ENCODE data around the gene DLGAP4.

DNA sequence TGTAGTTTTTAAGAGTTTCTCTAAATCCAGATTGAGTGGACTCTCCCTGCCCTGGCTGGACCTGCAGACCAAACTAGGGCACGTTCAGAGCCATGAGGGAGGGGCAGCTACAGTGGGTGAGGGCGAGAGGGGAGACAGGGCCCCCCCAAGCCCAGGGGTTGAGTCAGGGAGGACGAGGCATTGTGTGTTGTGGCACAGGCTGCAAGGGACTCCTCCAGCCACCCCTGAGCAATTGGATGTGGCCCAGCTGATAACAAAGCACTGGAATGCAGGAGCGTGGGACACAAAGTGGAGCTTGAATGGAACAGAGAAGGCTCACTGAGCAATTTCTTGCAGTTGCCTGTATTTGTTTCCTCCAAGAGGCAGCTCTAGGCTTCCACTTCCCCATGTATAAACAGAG is 191.7 kb downstream of the DLGAP4 start:
- TF ChIP-seq ZNF274 (IDR thresholded peaks at IDR 0.05; ENCODE audit: borderline replicate concordance, extremely low read depth, low read length): no peak
- no peak for TF ChIP-seq CTCF (IDR thresholded peaks at IDR 0.05; ENCODE audit: control extremely low read depth in 1 of 3, insufficient read depth in 1 of 3, low read depth in 1 of 3, low read length in 3 of 3)
- TF ChIP-seq SIN3A (conservative IDR thresholded peaks at IDR 0.05 in 1 of 2, IDR thresholded peaks at IDR 0.05 in 1 of 2; ENCODE audit: low read depth in 1 of 2, low read length in 2 of 2): no peak

Data from H1 (cell line).